NCI-H2227 (cell line): ENCODE measurements around the gene HAUS3.

Experiments
- DNase-seq: peaks from one replicate; lab custom pipeline; 2025; ENCODE audit not compliant: unreplicated experiment; lab: John Stamatoyannopoulos, UW

Gene HAUS3

GRCh38 chr4:2252530-2253091, 10.7 kb upstream of the HAUS3 start:
- no peak for DNase-seq

GRCh38 chr4:2251795-2252529, 10.0 kb upstream of the HAUS3 start:
- no peak for DNase-seq

DNA sequence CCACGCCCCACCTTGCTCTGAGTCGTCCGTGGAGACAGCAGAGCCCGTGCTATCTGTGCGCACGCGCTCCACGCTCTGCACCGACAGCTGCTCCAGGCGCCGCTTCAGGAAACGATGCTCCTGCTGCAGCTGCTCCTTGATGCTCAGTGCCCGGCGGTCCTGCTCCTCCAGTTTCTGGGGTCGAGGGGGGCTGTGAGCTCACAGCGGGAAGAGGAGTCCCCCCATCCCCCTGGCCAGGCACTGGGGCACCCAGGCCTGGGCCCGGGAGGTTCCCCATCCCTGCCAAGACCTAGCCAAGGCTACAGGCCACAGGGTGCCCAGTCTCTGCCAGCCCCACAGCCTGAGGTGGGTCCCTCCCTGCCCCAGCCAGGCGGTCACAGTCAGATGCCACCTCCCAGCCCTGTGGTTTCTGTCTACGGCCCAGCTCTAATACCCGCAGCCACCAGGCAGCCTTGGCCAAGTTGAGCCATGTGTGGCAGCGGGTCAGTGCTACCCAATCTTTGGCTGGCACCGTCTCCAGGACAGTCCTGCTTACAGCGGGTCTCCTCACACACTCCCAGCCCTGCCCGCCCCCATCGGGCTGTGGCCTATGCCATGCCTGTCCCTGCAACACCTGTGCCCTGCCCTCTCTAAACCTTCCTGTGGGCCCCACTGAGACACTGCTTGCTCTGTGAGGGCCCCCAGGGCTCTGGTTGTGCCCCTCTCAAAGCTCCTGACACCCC, 9.3 kb upstream of the HAUS3 start:
- DNase-seq: no peak

- DNase-seq: no peak
These were observed 8.6 kb upstream of the HAUS3 start for GRCh38 chr4:2250357-2251072.

DNA sequence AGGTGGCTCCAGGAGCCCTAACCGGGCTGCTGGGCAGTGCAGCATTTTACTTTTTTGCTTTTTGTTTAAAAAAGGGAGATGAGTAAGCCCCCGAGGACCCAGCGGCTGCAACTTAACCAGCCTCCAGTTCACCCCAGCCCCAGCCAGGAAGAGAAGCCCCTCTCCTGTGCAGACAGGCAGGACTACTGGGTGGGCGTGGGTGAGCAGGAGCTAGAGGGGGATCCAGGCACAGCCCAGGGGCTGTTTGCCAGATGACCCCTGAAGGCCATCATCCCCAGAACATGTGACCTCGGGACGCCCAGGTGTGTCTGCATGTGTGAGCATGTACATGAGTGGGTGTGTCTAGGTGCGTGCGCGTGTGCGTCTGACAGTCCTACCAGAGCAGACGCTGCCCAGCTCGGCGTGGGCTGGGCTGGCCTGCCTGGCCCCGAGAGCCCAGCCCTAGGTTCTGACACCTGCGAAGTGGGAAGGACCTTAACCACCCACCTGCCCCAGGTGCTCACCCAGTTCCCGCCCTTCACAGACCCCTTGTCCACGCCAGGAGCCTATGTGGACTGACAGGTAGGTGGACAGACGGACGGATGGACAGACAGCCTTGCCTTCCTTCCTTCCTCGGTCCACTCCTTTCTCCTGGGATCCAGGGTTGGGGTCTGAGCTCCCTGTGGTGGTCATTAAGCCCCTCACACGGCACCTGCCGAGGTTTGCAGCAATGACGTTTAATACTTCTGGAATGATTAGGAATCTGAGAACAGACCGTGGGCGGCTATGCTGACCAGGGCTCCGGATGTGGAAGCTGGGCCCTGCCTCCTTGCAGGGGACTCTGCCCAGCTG, 7.8 kb upstream of the HAUS3 start:
- DNase-seq: no peak

DNA sequence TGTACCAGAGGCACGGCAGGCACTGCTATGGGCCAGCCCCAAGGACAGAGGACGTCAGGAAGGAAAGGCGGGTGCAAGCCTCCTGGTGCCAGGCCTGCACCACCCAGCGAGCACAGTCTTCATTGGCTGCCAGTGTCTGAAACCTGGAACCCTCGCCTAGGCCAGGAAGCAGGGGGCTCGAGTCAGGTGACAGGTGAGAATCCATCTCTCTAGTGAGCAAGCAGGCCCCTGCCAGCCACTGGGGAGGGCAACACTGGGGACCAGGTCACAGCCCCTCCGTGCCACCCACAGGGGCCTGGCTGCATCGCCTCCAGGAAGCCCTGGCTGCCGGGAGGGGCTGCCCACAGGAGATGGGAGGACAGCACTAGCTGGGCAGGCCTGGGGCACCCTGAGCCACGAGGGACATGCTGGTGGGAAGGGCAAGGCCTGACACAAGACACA, 6.9 kb upstream of the HAUS3 start:
- no peak for DNase-seq

DNA sequence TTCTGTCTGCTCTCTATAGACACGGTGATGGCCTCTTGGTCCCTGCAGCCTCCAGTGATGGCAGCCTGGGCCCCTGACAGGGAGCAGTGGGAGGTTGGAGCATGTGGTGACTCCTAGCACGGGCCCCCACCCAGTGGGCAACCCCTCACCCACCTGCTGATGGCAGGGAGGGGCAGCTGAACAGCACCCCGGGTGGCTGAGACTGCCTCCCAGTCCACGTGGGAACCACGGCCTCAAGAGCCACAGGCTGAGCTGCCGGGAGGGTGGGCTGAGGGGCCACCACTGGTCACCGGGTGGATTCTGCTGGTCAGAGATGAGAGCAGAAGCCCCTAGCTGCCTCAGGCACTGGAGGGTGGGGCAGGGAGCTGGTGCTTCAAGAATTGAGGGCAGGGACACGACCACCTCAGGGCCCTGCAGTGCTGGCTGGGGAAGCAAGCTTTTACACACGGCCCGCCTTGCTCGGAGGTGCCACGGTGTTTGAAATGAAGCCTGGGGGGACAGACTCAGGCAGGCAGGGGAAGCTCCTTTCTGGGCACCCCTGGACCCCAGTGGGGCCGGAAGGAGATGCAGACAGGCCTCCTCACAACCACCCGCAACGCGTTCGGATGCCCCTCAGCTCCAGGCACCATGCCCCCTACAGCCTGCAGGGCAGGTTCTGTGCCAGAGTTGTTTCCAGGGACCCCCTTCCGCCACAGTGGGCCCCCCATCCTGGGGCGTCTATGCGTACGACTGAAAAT, 6.3 kb upstream of the HAUS3 start:
- no peak for DNase-seq

DNA sequence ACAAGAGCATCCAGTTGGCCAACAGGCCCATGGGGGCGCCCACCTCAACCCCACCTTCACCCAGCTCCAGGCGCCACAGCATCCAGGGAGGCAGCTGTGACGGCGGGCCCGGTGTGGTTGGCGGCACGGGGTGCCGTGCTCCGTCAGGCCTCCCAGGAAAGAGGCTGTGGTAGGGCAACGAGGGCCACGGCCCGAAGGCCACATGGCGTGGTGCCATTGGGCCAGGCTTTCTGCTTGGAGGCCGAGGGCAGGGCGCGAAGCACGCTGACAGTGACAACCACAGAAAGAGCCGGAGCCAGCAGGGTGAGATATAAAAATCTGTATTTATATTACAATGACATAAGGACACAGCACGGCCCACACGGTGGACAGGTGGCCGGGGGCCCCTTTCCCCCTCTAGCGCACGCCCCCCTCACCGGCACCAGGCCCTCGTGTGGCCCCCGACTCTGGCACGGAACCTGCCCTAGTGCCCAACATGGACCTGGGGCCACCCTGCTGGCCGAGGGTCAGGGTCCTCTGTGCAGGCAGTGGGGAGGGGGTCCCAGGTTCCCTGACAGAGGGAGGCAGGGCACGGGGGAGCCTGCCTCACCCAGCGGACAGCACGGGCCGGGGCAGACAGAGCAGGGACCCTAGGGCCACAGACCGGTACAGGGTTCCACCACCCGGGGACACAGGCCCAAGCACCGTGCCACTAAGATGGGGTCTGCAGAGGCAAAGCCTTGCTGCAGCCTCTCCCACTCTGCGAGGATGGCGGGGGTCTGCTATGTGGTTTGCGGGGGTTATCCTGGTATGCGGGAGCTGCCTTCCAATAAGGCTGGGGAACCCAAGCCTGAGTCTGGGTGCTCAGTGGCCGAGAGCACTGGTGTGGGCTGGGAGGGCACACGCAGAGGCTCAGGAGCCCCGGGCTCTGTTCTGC, 5.5 kb upstream of the HAUS3 start:
- DNase-seq: no peak

DNA sequence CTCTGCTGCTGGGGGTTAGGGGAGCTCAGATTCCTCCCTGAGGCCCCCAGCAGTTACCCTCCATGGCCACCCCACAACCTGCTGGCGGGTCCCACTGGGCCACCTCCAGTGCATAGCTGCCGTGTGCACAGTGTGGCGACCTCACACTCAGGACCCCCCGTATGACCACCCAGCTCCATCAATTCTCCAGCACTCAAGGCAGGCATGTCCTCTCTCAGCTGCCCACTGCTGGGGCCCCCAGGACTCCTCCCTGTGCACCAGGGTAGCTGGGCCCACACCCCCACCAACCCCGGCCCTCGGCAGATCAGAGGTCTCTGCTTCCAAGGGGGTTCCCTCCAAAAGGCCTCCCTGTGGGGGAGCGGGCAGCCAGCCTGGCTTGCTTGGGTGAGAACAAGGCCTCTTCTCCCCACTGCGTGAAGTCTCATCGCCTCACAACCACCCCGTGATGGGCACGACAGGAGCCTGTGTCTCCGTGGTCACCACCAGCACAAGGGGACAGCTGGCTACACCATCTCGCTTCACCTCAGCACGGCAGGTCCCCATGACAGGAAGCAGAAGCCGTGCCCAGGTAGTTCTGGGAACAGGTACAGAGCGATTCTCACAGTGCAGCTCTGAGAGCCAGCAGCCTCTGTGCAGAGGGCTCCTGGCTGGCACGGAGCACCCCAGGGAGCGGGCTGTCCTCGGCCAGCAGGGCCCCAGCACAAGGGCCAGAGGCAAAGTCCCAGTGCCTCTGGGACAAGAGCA, 4.6 kb upstream of the HAUS3 start:
- no peak for DNase-seq

- no peak for DNase-seq
These were observed 3.9 kb upstream of the HAUS3 start for GRCh38 chr4:2245787-2246275.

DNA sequence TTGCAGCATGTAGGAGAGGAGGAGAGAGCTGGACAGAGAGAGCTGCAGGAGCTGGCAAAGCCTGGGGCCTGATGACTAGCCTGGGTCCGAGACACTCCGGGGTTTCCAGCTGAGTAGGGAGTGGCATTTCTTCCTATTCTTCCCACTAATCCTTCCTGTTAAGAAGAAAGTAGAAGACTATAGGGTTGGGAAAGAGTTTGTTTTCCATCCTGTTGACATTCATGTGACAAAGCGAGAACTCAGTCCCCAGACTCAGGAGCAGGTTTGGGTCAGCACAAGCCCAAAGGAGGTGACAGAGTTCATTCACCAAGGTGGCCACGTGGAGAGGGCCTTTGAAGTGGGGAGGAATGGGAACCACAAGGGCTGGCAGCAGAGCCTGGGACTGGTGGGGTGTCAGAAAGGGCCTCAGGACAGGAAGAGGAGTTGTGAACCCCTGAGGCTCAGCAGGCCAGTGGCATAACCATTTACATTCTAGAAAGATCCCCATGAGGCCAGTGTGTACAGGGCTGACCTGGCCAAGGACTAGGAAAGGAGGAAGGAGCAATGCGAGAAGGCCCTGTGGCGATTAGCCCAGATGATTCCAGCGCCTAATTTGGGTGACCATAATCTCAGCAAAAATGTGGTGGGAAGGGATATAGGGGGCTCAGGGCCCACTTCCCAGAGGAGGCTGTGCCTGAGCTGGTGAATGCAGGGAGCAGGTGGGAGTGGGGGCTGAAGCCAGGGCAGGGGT, 3.3 kb upstream of the HAUS3 start:
- no peak for DNase-seq

DNA sequence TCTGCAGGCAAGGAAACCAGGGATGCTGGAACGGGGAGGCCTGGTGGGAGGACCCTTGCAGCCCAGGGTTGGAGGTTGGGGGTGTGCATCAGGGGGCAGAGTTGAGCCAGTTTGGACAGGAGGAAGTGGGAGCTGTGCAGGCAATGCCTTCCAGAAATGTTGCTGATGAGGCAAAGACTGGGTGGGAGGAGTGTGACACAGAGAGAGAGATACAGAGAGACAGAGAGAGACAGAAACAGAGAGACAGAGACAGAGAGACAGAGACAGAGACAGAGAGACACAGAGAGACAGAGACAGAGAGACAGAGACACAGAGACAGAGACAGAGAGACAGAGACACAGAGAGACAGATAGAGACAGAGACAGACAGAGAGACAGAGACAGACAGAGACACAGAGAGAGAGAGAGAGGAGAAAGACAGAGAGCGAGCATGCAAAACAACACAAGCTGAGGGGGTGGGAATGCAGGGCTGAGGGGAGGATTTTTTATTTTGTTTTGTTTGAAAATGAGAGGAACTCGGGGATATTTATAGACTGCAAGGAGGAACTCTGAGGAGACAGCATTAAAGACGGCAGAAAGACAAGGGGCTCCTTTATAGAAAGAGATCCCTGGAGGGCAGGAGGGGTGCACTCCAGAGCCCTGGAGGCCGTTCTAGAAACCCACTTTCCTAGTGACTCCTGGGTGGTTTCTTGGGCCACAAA, 1.9 kb upstream of the HAUS3 start:
- DNase-seq: no peak

DNA sequence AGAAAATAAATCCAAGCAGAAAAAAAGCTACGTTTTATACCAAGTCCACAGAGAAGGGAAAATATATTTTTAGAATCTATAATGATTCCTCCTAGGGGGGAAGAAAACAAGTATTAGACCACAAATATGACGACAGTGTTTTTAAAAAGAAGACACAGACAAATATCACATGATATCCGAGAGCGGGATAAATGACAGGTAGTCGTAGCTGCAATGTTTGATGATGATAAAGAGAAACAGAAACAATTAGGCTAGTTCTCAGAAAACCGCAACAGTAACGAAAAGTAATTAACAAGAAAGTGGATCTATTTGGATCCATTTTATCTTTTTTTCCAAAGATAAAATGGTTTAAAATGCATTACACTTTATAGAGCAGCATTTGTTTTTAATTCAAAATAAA, 918 bp downstream of the HAUS3 start:
- DNase-seq: no peak

- DNase-seq: no peak
These were observed 4.8 kb downstream of the HAUS3 start for GRCh38 chr4:2236944-2237666.

DNA sequence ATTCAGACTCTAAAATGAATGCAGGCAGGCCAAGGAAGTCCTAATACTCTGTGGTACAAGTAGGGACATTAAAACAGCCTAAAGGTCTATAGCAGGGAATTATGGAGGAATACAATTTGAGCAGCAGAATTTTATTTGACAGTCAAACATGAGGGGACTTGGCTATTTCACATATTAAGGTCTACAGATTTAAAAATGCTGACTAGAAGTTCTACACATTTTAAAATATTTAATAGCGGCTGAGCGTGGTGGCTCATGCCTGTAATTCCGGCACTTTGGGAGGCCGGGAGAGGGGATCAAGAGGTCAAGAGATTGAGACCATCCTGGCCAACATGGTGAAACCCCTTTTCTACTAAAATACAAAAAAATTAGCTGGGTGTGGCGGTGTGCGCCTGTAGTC, 10.8 kb downstream of the HAUS3 start:
- DNase-seq: no peak

DNA sequence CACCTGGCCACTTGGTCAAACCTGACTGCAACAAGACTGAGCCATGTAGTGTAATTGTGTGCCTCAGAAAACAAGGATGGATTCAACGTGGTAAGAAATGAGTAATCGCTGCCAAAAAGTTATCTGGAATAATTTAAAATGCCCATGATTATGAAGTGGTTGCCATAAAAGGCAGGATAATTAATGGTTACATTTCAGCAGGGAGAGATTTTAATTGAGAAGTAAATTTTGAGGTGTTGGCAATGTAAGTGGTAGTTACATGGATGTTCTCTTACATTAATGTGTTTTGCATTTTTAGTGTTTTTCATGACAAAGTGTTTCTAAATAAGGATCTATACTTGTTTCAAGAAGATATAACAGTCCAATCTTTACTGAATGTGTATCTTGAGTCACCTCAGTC, 15.7 kb downstream of the HAUS3 start:
- DNase-seq: no peak
